ENCODE data around the gene NHERF2.

GRCh38 chr16:2033057-2033908 lies 6.6 kb downstream of the NHERF2 start:
- TF ChIP-seq CTCF (IDR thresholded peaks at IDR 0.05), result no peak
- no peak for TF ChIP-seq POLR2AphosphoS5 (IDR thresholded peaks at IDR 0.05)
- TF ChIP-seq EP300 (IDR thresholded peaks at IDR 0.05), result no peak
- TF ChIP-seq POLR2A (IDR thresholded peaks at IDR 0.05), result no peak
